NB4 (cell line): ENCODE data around the gene LGMN.
A peak's percentile ranks its signal among the peaks of the same experiment; 100 is the strongest.

Experiments
- POLR2A ChIP-seq: IDR thresholded peaks from 2 replicates; pipeline ENCODE4 v1.6.1; 2011; ENCODE audit warnings: mild to moderate bottlenecking; ENCODE audit not compliant: insufficient read length; ENCODE audit errors: extremely low read depth
- TF ChIP-seq, protein P1 (sequence below): IDR thresholded peaks from one replicate; pipeline ENCODE4 v1.5.1; 2012; ENCODE audit warnings: low read depth, low read length
- TF ChIP-seq, protein P2 (sequence below): IDR thresholded peaks from 2 replicates; pipeline ENCODE4 v1.6.1; 2011; ENCODE audit warnings: low read depth, low read length

DNA sequence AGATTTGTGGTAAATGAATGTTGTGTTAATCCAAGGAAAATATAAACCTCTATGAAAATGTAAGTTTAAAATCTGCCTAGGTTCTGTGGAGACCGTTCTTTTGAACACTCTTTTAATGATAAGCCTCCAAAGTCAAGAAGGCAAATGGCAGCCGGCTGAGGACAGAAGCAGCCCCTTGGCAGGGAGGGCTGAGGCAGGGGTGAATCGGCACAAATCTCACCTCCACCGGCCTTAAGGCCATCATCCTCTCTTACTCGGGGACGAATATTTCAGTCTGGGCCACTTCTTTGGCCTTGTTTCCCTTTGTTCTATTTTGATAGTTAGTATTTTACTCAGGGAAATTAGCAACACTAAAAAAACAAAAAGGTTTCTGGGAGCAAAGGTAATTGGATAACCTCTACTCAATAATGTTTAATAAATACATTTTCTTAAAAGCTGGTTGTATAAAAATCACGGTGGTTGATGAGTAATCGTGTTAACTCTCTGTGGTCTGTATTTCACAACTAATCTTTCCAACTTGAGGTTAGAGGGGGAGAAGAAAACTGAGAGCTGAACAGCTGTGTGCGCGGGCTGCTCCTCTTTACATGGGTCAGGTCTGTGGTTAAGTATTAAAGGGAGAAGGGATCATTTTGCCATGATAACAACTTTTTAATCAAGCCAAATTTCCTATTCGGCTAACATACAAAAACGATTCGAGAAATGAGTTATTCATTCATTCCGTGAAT is 18.6 kb downstream of the LGMN start:
- TF ChIP-seq, protein P1, sequence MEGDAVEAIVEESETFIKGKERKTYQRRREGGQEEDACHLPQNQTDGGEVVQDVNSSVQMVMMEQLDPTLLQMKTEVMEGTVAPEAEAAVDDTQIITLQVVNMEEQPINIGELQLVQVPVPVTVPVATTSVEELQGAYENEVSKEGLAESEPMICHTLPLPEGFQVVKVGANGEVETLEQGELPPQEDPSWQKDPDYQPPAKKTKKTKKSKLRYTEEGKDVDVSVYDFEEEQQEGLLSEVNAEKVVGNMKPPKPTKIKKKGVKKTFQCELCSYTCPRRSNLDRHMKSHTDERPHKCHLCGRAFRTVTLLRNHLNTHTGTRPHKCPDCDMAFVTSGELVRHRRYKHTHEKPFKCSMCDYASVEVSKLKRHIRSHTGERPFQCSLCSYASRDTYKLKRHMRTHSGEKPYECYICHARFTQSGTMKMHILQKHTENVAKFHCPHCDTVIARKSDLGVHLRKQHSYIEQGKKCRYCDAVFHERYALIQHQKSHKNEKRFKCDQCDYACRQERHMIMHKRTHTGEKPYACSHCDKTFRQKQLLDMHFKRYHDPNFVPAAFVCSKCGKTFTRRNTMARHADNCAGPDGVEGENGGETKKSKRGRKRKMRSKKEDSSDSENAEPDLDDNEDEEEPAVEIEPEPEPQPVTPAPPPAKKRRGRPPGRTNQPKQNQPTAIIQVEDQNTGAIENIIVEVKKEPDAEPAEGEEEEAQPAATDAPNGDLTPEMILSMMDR, result no peak
- TF ChIP-seq, protein P2, sequence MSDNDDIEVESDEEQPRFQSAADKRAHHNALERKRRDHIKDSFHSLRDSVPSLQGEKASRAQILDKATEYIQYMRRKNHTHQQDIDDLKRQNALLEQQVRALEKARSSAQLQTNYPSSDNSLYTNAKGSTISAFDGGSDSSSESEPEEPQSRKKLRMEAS, result 0 out of 2 replicates have a peak, but pooled peaks have one; percentile 7
- no peak for TF ChIP-seq POLR2A
